T47D (cell line): ENCODE data around the gene AVEN.

Source experiments
- DNase-seq, 2 experiments: peaks; one replicate each; pipeline versions ENCODE4 v3.0.0 to v3.0.0-alpha.2; 2011 to 2012; ENCODE audit warnings: low read depth in 1 of 2, low spot score in 1 of 2
- JUND ChIP-seq: IDR thresholded peaks from 2 replicates; pipeline ENCODE4 v1.6.1; 2012; ENCODE audit warnings: low read depth
- in situ Hi-C: cut with HindIII; loops from 2 replicates; pipeline ENCODE4 v1.10.0; 2016; ENCODE audit warnings: low sequenced_read_pairs, low pct_unique_long_range_greater_than_20kb

AVEN gene

GRCh38 chr15:33871980-33872379 lies 167.0 kb downstream of the AVEN start:
- no peak for TF ChIP-seq JUND
- in situ Hi-C loops, result no loop called here
- DNase-seq, result no peak

- TF ChIP-seq JUND, result peak; percentile 87
- in situ Hi-C loops, result no loop called here
- peak; percentile 47 to 91 for DNase-seq
Measured at GRCh38 chr15:33866101-33866737, 172.8 kb downstream of the AVEN start.

- in situ Hi-C loops, result no loop called here
- no peak for TF ChIP-seq JUND
- no peak for DNase-seq
Measured at GRCh38 chr15:33865416-33865815, 173.6 kb downstream of the AVEN start.

GRCh38 chr15:33864360-33865075 lies 174.5 kb downstream of the AVEN start:
- in situ Hi-C loops, result no loop called here
- no peak for DNase-seq
- no peak for TF ChIP-seq JUND

GRCh38 chr15:33860754-33861153 lies 178.2 kb downstream of the AVEN start:
- in situ Hi-C loops, result no loop called here
- no peak for TF ChIP-seq JUND
- DNase-seq, result no peak

GRCh38 chr15:33859992-33860545 lies 178.9 kb downstream of the AVEN start:
- DNase-seq, result no peak
- no peak for TF ChIP-seq JUND
- in situ Hi-C loops, result no loop called here

GRCh38 chr15:33858836-33859235 lies 180.2 kb downstream of the AVEN start:
- no peak for DNase-seq
- in situ Hi-C loops, result no loop called here
- TF ChIP-seq JUND, result no peak

- TF ChIP-seq JUND, result no peak
- in situ Hi-C loops, result no loop called here
- DNase-seq, result no peak
Measured at GRCh38 chr15:33857726-33858125, 181.3 kb downstream of the AVEN start.

- in situ Hi-C loops, result no loop called here
- no peak for DNase-seq
- TF ChIP-seq JUND, result no peak
Measured at GRCh38 chr15:33852570-33852969, 186.4 kb downstream of the AVEN start.

- no peak for TF ChIP-seq JUND
- no peak for DNase-seq
- in situ Hi-C loops, result no loop called here
Measured at GRCh38 chr15:33852094-33852493, 186.9 kb downstream of the AVEN start.

- in situ Hi-C loops, result no loop called here
- TF ChIP-seq JUND, result no peak
- no peak for DNase-seq
Measured at GRCh38 chr15:33851079-33851478, 187.9 kb downstream of the AVEN start.

- TF ChIP-seq JUND, result no peak
- no peak for DNase-seq
- in situ Hi-C loops, result no loop called here
Measured at GRCh38 chr15:33848011-33848410, 191.0 kb downstream of the AVEN start.

GRCh38 chr15:33846862-33847261 lies 192.1 kb downstream of the AVEN start:
- TF ChIP-seq JUND, result no peak
- in situ Hi-C loops, result no loop called here
- DNase-seq, result no peak
